DOHH2 (cell line): ENCODE data around the gene RCAN2.

Experiments used
- CTCF ChIP-seq: fragments of 200-600 bp; sonication (generic); IDR thresholded peaks from one replicate; pipeline ENCODE4 v1.5.1; 2014; ENCODE audit warnings: antibody characterized with exemption, mild to moderate bottlenecking, low read depth, low read length; ENCODE audit not compliant: poor library complexity, severe bottlenecking
- EZH2phosphoT487 ChIP-seq: fragments of 200-600 bp; sonication (generic); IDR thresholded peaks from 2 replicates; pipeline ENCODE4 v1.6.1; 2017; ENCODE audit warnings: borderline replicate concordance, mild to moderate bottlenecking, antibody characterized with exemption, low read length, moderate library complexity, mixed read lengths

GRCh38 chr6:46513533-46513932 is 22.3 kb upstream of the RCAN2 start:
- TF ChIP-seq CTCF = no peak
- TF ChIP-seq EZH2phosphoT487 = no peak
